Natural killer cell (primary cell): ENCODE measurements around the gene BBS7. TPM values are rescaled to one million over a fixed set of nuclear protein-coding genes. Genes with fewer than 3 reads are reported as not detected.

Experiments
- ATAC-seq, 3 donors: fragments of 150-1000 bp in 2 of 3; fragments of 200-7000 bp in 1 of 3; cut with Tn5 transposase; 1 replicate in 1 of 3; 2 replicates in 2 of 3; pipeline ENCODE4 v1.10.0; 2021; ENCODE audit warnings: mild to moderate bottlenecking in 2 of 3, moderate library complexity in 2 of 3
- DNase-seq, 2 donors: peaks; one replicate each; pipeline versions ENCODE4 v3.0.0 to v3.0.0-alpha.2; 2013 to 2021; ENCODE audit warnings: mixed read lengths in 1 of 2
- H3K27ac ChIP-seq: one replicate; pipeline ENCODE4 v1.5.1; 2013; ENCODE audit warnings: mild to moderate bottlenecking, low read length
- H3K27me3 ChIP-seq: one replicate; pipeline ENCODE4 v1.6.1; 2013; ENCODE audit warnings: low read length; ENCODE audit not compliant: control insufficient read depth, insufficient read depth
- H3K36me3 ChIP-seq: one replicate; pipeline ENCODE4 v1.6.1; 2013; ENCODE audit warnings: low read length; ENCODE audit not compliant: control insufficient read depth, insufficient read depth
- H3K4me1 ChIP-seq: one replicate; pipeline ENCODE4 v1.6.1; 2013; ENCODE audit warnings: low read length; ENCODE audit not compliant: control insufficient read depth, insufficient read depth
- H3K4me3 ChIP-seq: one replicate; pipeline ENCODE4 v1.5.1; 2013; ENCODE audit warnings: low read length
- H3K9me3 ChIP-seq: one replicate; pipeline ENCODE4 v1.6.1; 2013; ENCODE audit warnings: low read length; ENCODE audit not compliant: control insufficient read depth, insufficient read depth
- H3K27ac Mint-ChIP-seq, 2 donors: one replicate each; pipeline ENCODE4 v1.8.0; 2022; ENCODE audit warnings: mild to moderate bottlenecking in 2 of 2, mixed read lengths in 2 of 2, moderate library complexity in 1 of 2
- H3K27me3 Mint-ChIP-seq, 2 donors: one replicate each; pipeline ENCODE4 v1.8.0; 2022; ENCODE audit warnings: low read depth in 2 of 2, mixed read lengths in 2 of 2
- H3K36me3 Mint-ChIP-seq: one replicate; pipeline ENCODE4 v1.8.0; 2022; ENCODE audit warnings: mixed read lengths
- H3K4me1 Mint-ChIP-seq, 2 donors: one replicate each; pipeline ENCODE4 v1.8.0; 2022; ENCODE audit warnings: mixed read lengths in 2 of 2
- H3K4me3 Mint-ChIP-seq: one replicate; pipeline ENCODE4 v1.8.0; 2022; ENCODE audit warnings: mild to moderate bottlenecking, moderate library complexity, mixed read lengths
- H3K9me3 Mint-ChIP-seq, 2 donors: one replicate each; pipeline ENCODE4 v1.8.0; 2022; ENCODE audit warnings: mixed read lengths in 2 of 2
- CTCF ChIP-seq: fragments of 200-600 bp; IDR thresholded peaks from one replicate; pipeline ENCODE4 v1.8.0; 2022; ENCODE audit warnings: antibody characterized with exemption
- WGBS: methylation state at CpG from one replicate; pipeline ENCODE4 v1.1.7; 2013; ENCODE audit warnings: missing lambda C conversion rate; ENCODE audit not compliant: insufficient coverage; 5-methylcytosine and 5-hydroxymethylcytosine counted together
- intact Hi-C: fragments of 100-400 bp; cut with micrococcal nuclease; formaldehyde crosslinking; loops from one replicate; pipeline ENCODE4 v1.14.2; 2022
- total RNA-seq, 4 donors: library from RNA; stranded (reverse); fragments of 120-200 nt in 1 of 4; gene quantifications; one replicate each; pipeline versions ENCODE4 v1.2.3 to v1.2.4, GENCODE V29; 2013 to 2022

Gene BBS7
- total RNA-seq, 3 donors from 2014 or later (not counting 1 experiment from before 2014, with no cell fraction given): 3.6 to 7.5 (median 4.9) TPM

DNA sequence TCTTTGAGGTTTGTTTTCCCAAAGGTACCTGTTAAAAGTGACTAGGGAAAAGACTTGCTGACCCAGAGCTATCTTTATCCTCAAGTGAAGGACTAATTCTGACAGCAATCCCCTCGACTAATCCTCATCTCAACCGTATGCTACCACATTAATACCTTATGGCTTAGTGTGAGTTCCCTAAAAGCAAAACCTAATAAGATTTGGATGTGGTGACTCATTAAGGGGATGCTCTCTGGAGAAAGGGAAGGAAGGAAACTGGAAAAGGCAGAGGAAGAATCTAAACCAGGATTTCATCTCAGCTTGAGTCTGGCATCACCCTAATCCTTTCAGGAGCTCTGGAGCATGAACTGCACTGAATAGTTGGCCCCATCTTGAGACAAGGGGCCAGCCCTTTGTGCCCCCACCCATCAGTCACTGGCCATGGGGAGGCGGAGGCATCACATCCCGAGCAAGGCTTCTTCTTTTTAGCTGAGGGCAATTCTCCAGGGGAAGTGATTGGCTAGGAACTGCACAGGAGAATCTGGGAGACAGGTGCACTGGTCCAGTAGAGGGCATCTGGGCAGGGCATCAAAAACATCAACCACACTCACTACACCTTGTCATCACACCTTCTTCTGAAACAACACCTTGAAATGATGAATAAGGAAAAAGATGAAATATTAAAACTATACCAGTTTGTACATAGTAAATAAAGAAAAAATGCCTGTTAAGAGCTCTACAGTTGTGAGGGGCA lies 6.9 kb upstream of the BBS7 start:
- H3K27me3 ChIP-seq: peaks cover 8% of the 10 kb centered on the region
- no peak overlapping the region for H3K27ac ChIP-seq
- WGBS: 96% methylated on average over 2 of the region's 4 CpGs
- Mint-ChIP-seq H3K4me1 (no peaks in the 10 kb centered on the region), H3K36me3 (no peaks in the 10 kb centered on the region), H3K27ac (no peak overlapping the region), H3K9me3 (no peaks in the 10 kb centered on the region), H3K27me3 (peaks cover 34 to 64% of the 10 kb centered on the region in 2 donors), H3K4me3 (no peak overlapping the region)
- no peak for DNase-seq
- ATAC-seq: no peak
- intact Hi-C loops: no loop called here
- no peaks in the 10 kb centered on the region for H3K9me3 ChIP-seq
- no peaks in the 10 kb centered on the region for H3K4me1 ChIP-seq
- H3K36me3 ChIP-seq: no peaks in the 10 kb centered on the region
- H3K4me3 ChIP-seq: no peak overlapping the region
- no peak for TF ChIP-seq CTCF

GRCh38 chr4:121876070-121876469 lies 5.8 kb upstream of the BBS7 start:
- Mint-ChIP-seq H3K27me3 (peaks cover 25 to 59% of the 10 kb centered on the region in 2 donors), H3K9me3 (no peaks in the 10 kb centered on the region), H3K27ac (no peak overlapping the region), H3K36me3 (no peaks in the 10 kb centered on the region), H3K4me3 (no peak overlapping the region), H3K4me1 (no peaks in the 10 kb centered on the region)
- DNase-seq: no peak
- Histone ChIP-seq H3K27ac (no peak overlapping the region), H3K27me3 (peaks cover 8% of the 10 kb centered on the region), H3K9me3 (no peaks in the 10 kb centered on the region), H3K36me3 (no peaks in the 10 kb centered on the region), H3K4me1 (no peaks in the 10 kb centered on the region), H3K4me3 (no peak overlapping the region)
- 94% methylated on average over 5 of the region's 6 CpGs for WGBS
- no peak for ATAC-seq
- intact Hi-C loops: no loop called here
- TF ChIP-seq CTCF: no peak

DNA sequence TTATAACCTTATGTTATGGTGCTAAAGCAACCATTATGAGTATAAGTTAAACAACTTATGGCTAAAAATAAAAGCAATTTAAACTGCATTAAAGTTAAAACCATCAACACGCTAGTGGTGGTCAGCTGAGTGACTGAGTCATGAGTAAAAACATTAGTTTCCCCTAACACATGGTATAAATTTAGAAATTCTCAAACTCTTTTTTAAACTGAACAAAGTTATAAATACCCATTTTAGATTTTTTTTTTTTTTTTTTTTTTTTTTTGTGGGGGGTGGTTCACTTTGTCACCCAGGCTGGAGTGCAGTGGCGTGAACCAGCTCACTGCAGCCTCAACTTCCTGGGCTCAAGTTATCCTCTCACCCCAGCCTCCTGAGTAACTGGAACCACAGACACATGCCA lies 5.4 kb upstream of the BBS7 start:
- no peaks in the 10 kb centered on the region for H3K4me1 ChIP-seq

More for the DNA sequence above, 5.4 kb upstream of the BBS7 start:
- no peak for ATAC-seq
- WGBS: 80% methylated on average over 2 of the region's 2 CpGs
- Histone ChIP-seq H3K9me3 (no peaks in the 10 kb centered on the region), H3K4me3 (no peak overlapping the region), H3K27me3 (peaks cover 6% of the 10 kb centered on the region), H3K27ac (no peak overlapping the region), H3K36me3 (no peaks in the 10 kb centered on the region)
- DNase-seq: no peak
- Mint-ChIP-seq H3K36me3 (no peaks in the 10 kb centered on the region), H3K9me3 (no peaks in the 10 kb centered on the region), H3K4me3 (no peak overlapping the region), H3K27ac (no peak overlapping the region), H3K27me3 (peaks cover 22 to 57% of the 10 kb centered on the region in 2 donors), H3K4me1 (no peaks in the 10 kb centered on the region)
- intact Hi-C loops: no loop called here
- TF ChIP-seq CTCF: no peak
